A549 (cell line): Measurements from ENCODE around the gene PNPLA1.

Source experiments
- CBX8 ChIP-seq: fragments of 200-600 bp; sonication (generic); IDR thresholded peaks from 2 replicates; pipeline ENCODE4 v1.6.1; 2016
- EHF ChIP-seq: fragments of 250-450 bp; sonication (Bioruptor Pico); IDR thresholded peaks from 2 replicates; pipeline ENCODE4 v1.5.0; 2020; ENCODE audit warnings: mild to moderate bottlenecking
- EHMT2 ChIP-seq: fragments of 200-600 bp; sonication (generic); IDR thresholded peaks from 2 replicates; pipeline ENCODE4 v1.6.1; 2016; ENCODE audit warnings: antibody characterized with exemption, low read depth, mild to moderate bottlenecking, moderate library complexity
- EP300 ChIP-seq, 2 experiments: fragments of >200 bp; sonication (Bioruptor Twin); formaldehyde crosslinking; IDR thresholded peaks; 2 replicates in 1 of 2; 3 replicates in 1 of 2; pipeline ENCODE4 v1.6.1; 2016 to 2017
- RAD21 ChIP-seq, 2 experiments: fragments of >200 bp in 1 of 2; sonication (Bioruptor Twin) in 1 of 2; formaldehyde crosslinking in 1 of 2; IDR thresholded peaks in 1 of 2; conservative IDR thresholded peaks in 1 of 2; 2 replicates in 1 of 2; 3 replicates in 1 of 2; pipeline ENCODE4 v1.6.1; 2012 to 2018; ENCODE audit warnings: inconsistent platforms in 1 of 2
- TF ChIP-seq, protein P1 (sequence below): fragments of >200 bp; sonication (Bioruptor Twin); formaldehyde crosslinking; IDR thresholded peaks from 3 replicates; pipeline ENCODE4 v1.5.1; 2016
- TF ChIP-seq, protein P2 (sequence below): IDR thresholded peaks from 2 replicates; pipeline ENCODE4 v1.6.1; 2012

DNA sequence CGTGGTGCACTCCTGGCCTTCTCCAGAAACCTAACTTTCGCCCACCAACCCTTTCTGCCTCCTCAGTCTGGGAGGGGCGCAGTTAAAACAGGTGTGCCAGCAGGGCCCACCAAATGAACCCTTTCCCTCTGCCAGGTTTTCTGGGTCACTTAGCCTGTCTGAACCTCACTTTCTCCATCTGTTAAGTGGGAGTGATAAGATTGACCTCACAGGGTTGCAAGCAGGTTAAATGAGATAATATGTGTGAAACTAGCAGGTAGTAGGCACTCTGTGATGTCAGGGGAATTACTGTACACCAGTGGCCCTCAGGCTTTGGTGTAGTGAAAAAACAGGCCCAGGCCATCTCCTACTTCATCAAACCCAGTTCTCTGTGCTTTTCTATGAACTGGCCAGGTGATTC lies 52.7 kb downstream of the PNPLA1 start:
- no peak for TF ChIP-seq EHMT2
- TF ChIP-seq, protein P1, sequence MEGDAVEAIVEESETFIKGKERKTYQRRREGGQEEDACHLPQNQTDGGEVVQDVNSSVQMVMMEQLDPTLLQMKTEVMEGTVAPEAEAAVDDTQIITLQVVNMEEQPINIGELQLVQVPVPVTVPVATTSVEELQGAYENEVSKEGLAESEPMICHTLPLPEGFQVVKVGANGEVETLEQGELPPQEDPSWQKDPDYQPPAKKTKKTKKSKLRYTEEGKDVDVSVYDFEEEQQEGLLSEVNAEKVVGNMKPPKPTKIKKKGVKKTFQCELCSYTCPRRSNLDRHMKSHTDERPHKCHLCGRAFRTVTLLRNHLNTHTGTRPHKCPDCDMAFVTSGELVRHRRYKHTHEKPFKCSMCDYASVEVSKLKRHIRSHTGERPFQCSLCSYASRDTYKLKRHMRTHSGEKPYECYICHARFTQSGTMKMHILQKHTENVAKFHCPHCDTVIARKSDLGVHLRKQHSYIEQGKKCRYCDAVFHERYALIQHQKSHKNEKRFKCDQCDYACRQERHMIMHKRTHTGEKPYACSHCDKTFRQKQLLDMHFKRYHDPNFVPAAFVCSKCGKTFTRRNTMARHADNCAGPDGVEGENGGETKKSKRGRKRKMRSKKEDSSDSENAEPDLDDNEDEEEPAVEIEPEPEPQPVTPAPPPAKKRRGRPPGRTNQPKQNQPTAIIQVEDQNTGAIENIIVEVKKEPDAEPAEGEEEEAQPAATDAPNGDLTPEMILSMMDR, result no peak
- no peak for TF ChIP-seq EP300 (IDR thresholded peaks at IDR 0.05)
- TF ChIP-seq EHF (CRISPR knock-in tag), result no peak
- no peak for TF ChIP-seq CBX8
- TF ChIP-seq RAD21 (conservative IDR thresholded peaks at IDR 0.05 in 1 of 2, IDR thresholded peaks at IDR 0.05 in 1 of 2), result no peak
- TF ChIP-seq, protein P2, sequence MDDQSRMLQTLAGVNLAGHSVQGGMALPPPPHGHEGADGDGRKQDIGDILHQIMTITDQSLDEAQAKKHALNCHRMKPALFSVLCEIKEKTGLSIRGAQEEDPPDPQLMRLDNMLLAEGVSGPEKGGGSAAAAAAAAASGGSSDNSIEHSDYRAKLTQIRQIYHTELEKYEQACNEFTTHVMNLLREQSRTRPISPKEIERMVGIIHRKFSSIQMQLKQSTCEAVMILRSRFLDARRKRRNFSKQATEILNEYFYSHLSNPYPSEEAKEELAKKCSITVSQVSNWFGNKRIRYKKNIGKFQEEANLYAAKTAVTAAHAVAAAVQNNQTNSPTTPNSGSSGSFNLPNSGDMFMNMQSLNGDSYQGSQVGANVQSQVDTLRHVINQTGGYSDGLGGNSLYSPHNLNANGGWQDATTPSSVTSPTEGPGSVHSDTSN, result no peak
